Esophagus squamous epithelium (tissue), 5 donors: ENCODE measurements around the gene BRD3. TPM values are rescaled to one million over a fixed set of nuclear protein-coding genes. Genes with fewer than 3 reads are reported as not detected.

Experiments
- DNase-seq: peaks from one replicate; lab custom pipeline; 2025; lab: John Stamatoyannopoulos, UW
- H3K27ac ChIP-seq, 4 donors: fragments of 200-600 bp; sonication (generic); one replicate each; pipeline ENCODE4 v1.5.1; 2016 to 2019; ENCODE audit warnings: mild to moderate bottlenecking in 1 of 4
- H3K27me3 ChIP-seq, 4 donors: fragments of 200-600 bp; sonication (generic); 1 replicate in 3 of 4; 2 replicates in 1 of 4; pipeline versions ENCODE4 v1.5.1 to v1.6.0; 2017 to 2021; ENCODE audit warnings: antibody characterized with exemption in 1 of 4
- H3K36me3 ChIP-seq, 3 donors: fragments of 200-600 bp; sonication (generic); one replicate each; pipeline ENCODE4 v1.5.1; 2016 to 2019
- H3K4me1 ChIP-seq, 3 donors: fragments of 200-600 bp; sonication (generic); one replicate each; pipeline ENCODE4 v1.5.1; 2017 to 2019
- H3K4me3 ChIP-seq, 4 donors: fragments of 200-600 bp; sonication (generic); 1 replicate in 3 of 4; 2 replicates in 1 of 4; pipeline ENCODE4 v1.5.1; 2016 to 2019; ENCODE audit warnings: mild to moderate bottlenecking in 2 of 4, moderate library complexity in 1 of 4
- H3K9me3 ChIP-seq, 3 donors: fragments of 200-600 bp; sonication (generic); one replicate each; pipeline ENCODE4 v1.5.1; 2016 to 2019
- POLR2A ChIP-seq, 4 donors: fragments of 450-650 bp; IDR thresholded peaks; one replicate each; pipeline ENCODE4 v1.6.1; 2017; ENCODE audit warnings: antibody characterized with exemption in 4 of 4, mild to moderate bottlenecking in 4 of 4, moderate library complexity in 3 of 4
- WGBS, 2 donors: methylation state at CpG; one replicate each; pipeline ENCODE4 v1.1.5; 2018; 5-methylcytosine and 5-hydroxymethylcytosine counted together
- intact Hi-C: fragments of 100-400 bp; cut with DNase I; formaldehyde crosslinking; loops from one replicate; pipeline ENCODE4 v1.15.0; 2022
- total RNA-seq, 4 donors: library from RNA; depleted of rRNA; stranded (reverse); fragments of >200 nt; gene quantifications; one replicate each; pipeline ENCODE4 v1.1.0, GENCODE V29; 2016
- TF ChIP-seq, protein P1 (sequence below), 6 experiments: fragments of 450-650 bp in 4 of 6; fragments of 200-600 bp in 2 of 6; sonication (generic) in 2 of 6; IDR thresholded peaks; one replicate each; pipeline ENCODE4 v1.5.1; 2016 to 2019; ENCODE audit warnings: antibody characterized with exemption in 6 of 6, mild to moderate bottlenecking in 4 of 6, moderate library complexity in 4 of 6
- donor health status: DM: yes; HTN: yes; CAD: no.

Gene BRD3
- total RNA-seq, 4 donors from 2014 or later = 7.2 to 23.7 (median 9.4) TPM

DNA sequence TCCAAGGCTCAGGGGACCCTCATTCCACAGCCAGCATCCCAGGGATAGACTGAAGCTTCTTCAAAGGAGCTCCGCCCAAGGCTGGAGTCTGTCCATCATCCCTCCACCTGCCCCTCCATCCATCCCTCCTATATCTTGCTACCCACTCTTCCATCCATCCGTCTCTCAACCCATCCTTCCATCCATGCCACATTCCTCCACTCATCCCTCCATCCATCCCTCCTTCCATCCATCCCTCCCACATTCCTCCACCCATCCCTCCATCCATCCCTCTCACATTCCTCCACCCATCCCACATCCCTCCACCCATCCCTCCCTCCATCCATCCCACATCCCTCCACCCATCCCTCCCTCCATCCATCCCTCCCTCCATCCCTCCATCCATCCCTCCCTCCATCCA, 70.2 kb downstream of the BRD3 start:
- no peak overlapping the region for H3K27ac ChIP-seq
- H3K4me3 ChIP-seq = no peak overlapping the region
- no peaks in the 10 kb centered on the region for H3K36me3 ChIP-seq
- DNase-seq = no peak
- WGBS, 2 donors = 82 to 91% methylated on average over 2 of the region's 2 CpGs
- peaks cover 12 to 19% (median 16%) of the 10 kb centered on the region in 3 donors for H3K4me1 ChIP-seq
- intact Hi-C loops = no loop called here
- H3K27me3 ChIP-seq = peaks cover 0 to 35% (median 0%) of the 10 kb centered on the region in 4 donors
- H3K9me3 ChIP-seq = no peaks in the 10 kb centered on the region
- TF ChIP-seq, protein P1, sequence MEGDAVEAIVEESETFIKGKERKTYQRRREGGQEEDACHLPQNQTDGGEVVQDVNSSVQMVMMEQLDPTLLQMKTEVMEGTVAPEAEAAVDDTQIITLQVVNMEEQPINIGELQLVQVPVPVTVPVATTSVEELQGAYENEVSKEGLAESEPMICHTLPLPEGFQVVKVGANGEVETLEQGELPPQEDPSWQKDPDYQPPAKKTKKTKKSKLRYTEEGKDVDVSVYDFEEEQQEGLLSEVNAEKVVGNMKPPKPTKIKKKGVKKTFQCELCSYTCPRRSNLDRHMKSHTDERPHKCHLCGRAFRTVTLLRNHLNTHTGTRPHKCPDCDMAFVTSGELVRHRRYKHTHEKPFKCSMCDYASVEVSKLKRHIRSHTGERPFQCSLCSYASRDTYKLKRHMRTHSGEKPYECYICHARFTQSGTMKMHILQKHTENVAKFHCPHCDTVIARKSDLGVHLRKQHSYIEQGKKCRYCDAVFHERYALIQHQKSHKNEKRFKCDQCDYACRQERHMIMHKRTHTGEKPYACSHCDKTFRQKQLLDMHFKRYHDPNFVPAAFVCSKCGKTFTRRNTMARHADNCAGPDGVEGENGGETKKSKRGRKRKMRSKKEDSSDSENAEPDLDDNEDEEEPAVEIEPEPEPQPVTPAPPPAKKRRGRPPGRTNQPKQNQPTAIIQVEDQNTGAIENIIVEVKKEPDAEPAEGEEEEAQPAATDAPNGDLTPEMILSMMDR (IDR thresholded peaks at IDR 0.05) = no peak
- TF ChIP-seq POLR2A (IDR thresholded peaks at IDR 0.05) = no peak

DNA sequence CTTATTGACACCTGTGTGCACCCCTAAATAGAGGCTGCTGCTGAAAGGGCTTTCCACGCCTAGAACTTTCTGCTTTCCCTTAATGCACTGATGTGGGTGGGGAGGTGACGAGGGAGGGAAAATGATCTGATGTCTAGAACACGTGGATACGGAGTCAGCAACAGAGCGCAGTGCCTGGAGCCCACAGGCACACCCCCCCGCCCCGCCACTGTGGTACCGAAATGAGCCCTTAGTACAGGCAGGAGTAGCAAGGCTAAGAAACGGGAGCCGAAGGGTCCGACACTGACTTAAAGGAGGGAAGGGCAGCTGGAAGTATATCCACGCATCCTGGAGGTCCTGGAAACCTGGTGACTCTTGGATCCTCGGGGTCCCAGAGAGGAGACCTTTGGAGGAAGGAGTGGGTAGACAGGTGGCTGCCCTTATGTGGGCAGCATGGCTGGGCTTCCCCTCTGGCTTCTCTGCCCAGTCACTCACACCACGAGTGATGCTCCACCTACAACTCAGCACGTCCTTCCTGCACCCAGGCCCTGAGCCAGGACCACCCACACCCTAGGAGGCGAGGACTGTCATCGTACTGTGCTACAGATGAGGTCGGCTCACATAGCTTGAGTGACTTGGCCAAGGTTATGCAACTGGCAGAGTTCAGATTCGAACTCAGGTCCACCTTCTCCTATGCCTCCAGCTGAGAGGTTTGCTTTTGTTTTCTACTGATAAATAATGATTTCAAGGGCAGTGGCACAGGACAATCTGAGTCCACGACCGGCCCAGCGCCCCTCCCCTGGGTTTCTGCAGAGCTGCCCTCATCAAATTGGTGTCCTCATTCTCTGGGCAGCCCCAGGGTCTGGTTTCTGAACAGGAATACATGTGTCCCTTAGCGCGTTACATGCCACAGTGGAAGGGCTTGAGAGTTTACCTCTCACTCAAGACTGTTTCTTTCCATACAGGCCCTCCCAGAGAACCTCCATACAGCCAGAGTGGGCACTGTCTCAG, 71.0 kb downstream of the BRD3 start:
- no peak overlapping the region for H3K4me3 ChIP-seq
- intact Hi-C loops = no loop called here
- TF ChIP-seq POLR2A (IDR thresholded peaks at IDR 0.05) = no peak
- TF ChIP-seq, protein P1 (IDR thresholded peaks at IDR 0.05) = no peak
- no peaks in the 10 kb centered on the region for H3K9me3 ChIP-seq
- WGBS, 2 donors = 54 to 62% methylated on average over 21 to 23 of the region's 24 CpGs
- peaks cover 12 to 24% (median 16%) of the 10 kb centered on the region in 3 donors for H3K4me1 ChIP-seq
- H3K27me3 ChIP-seq = peaks cover 0 to 40% (median 0%) of the 10 kb centered on the region in 4 donors
- DNase-seq = no peak
- no peak overlapping the region for H3K27ac ChIP-seq
- H3K36me3 ChIP-seq = no peaks in the 10 kb centered on the region

DNA sequence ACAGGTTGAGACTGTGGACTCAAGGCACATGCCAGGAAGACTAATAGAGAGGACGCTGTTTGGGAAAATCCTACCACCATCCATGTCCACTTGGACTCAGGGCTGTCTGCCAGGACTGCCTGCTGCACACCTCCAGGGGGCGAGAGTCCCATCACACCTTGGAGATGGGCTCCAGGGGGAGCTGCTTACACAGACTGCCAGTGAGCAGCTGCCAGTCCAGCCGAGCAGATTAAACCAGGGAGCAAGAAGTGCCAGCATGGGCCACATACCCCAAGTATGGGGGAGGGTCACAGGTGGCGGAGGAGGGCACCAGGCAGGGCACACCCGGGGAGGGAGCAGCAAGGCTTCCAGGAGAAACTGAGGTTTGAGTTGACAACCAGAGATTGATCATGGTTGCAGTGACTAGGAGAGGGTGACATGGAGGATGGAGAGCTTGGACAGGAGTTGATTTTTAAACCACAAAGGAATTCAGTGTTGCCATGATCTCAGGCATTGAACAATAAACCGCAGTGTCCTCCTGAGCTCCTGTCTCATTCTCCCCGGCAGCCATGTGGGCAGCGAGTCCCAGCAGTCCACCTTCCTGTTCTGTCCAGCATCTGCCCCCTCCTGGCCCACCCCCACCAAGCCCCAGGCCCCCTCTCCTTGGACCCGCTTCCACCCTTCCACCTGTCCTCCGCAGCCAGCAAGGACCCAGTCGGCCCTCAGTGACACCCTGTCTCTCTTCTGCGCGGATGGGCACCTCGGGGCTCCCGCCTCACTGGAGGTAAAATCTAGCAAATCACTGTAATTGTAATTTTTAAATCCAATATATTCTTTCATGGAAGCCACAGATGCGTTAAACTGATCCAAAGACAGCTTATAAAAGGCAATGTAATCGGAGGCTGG, 72.6 kb downstream of the BRD3 start:
- no peak for TF ChIP-seq POLR2A (IDR thresholded peaks at IDR 0.05)
- TF ChIP-seq, protein P1 (IDR thresholded peaks at IDR 0.05) = peak in 1 of 6 experiments; percentile 1
- Histone ChIP-seq H3K36me3 (no peaks in the 10 kb centered on the region), H3K27me3 (peaks cover 0 to 44% (median 0%) of the 10 kb centered on the region in 4 donors), H3K4me1 (peaks cover 22 to 40% (median 31%) of the 10 kb centered on the region in 3 donors), H3K4me3 (no peak overlapping the region), H3K27ac (no peak overlapping the region), H3K9me3 (no peaks in the 10 kb centered on the region)
- no peak for DNase-seq
- 56 to 66% methylated on average over 12 to 16 of the region's 17 CpGs for WGBS, 2 donors
- intact Hi-C loops = no loop called here

DNA sequence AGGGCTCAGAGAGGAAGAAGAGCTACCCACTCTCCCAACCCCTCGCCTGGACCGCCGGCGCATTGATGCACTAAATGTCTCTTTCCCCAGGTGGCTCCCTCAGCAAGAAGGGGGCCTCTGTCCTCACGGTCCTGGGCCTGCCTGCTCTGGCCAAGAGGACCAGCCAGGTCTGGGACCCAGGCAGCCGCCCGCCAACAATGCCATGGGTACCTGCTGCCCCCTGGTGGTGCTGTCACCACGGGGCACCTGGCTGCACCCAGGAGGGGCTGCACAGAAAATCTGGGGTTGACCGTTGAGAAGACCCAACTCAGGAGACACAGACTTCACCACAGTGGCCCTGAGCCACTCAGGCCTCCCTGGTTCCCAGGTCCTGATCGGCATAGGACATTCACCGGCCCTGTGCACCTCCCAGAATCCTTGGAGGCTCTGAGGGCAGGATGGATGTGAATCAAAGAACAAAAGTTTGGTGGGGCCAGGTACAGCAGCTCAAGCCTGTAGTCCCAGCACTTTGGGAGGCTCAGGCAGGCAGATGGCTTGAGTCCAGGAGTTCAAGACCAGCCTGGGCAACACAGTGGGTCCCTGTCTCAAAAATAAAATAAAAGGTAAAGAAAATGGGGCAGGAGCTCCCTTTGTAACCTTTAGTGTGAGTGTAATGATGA, 73.3 kb downstream of the BRD3 start:
- no peak for TF ChIP-seq POLR2A (IDR thresholded peaks at IDR 0.05)
- TF ChIP-seq, protein P1 (IDR thresholded peaks at IDR 0.05) = peak; percentile 98 to 99 (median 98)

More for the DNA sequence above, 73.3 kb downstream of the BRD3 start:
- H3K27me3 ChIP-seq = peaks cover 0 to 44% (median 0%) of the 10 kb centered on the region in 4 donors
- WGBS, 2 donors = 0 to 7% methylated on average over 3 to 7 of the region's 11 CpGs
- no peak overlapping the region for H3K27ac ChIP-seq
- no peak overlapping the region for H3K4me3 ChIP-seq
- no peaks in the 10 kb centered on the region for H3K9me3 ChIP-seq
- no peaks in the 10 kb centered on the region for H3K36me3 ChIP-seq
- intact Hi-C loops = loop anchor here (5.0 kb wide), 1 partner anchor 202 kb away; no protein-coding TSS in a partner anchor
- DNase-seq = no peak
- peaks cover 28 to 48% (median 36%) of the 10 kb centered on the region in 3 donors for H3K4me1 ChIP-seq
